AML-193 (cell line): ENCODE data around the gene TBC1D2.
"Not testable (repeated sequence)": the region's sequence is repeated elsewhere in the genome, so short reads cannot be mapped to it uniquely, and the experiment has no call there.

Experiments used
- DNase-seq, 2 experiments: peaks; one replicate each; lab custom pipeline; 2025; lab: John Stamatoyannopoulos, UW

TBC1D2 gene

DNA sequence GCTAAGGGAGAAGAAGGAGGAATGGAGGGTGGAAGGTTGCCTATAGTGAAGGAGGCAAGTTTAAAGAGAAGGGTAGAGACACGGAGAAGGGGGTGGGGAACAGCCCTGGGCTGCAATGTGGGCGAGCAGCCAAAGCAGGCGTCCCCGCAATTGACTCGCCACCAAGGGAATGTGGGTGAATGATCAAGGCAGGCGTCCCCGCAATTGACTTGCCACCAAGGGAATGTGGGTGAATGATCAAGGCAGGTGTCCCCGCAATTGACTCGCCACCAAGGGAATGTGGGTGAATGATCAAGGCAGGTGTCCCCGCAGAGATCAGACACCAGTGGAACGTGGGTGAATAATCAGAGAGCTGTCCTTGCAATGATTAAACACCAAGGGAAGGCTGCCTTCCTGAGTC lies 14.8 kb upstream of the TBC1D2 start:
- not testable (repeated sequence) for DNase-seq

- DNase-seq, result not testable (repeated sequence)
These were observed 14.2 kb upstream of the TBC1D2 start for GRCh38 chr9:98269652-98270051.

GRCh38 chr9:98267556-98267955 lies 12.1 kb upstream of the TBC1D2 start:
- not testable (repeated sequence) for DNase-seq

DNA sequence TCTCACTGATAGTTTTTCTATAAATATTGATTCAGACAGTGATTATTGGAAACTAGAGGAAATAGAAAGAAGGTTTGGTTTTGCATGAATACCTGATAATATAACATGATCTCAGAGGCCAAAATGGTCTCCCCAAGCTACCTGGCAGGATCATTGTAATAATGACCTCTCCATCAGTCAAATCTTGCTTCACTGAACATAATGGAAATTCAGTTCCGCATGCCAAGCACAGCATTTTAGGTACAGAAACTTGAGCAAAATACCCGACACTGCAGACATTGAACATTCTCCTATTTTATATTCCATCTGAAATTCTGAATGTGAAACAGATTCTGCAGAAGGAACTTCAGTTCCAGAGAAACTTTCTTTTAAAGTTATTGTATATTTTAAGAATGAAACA lies 9.1 kb upstream of the TBC1D2 start:
- no peak for DNase-seq

DNA sequence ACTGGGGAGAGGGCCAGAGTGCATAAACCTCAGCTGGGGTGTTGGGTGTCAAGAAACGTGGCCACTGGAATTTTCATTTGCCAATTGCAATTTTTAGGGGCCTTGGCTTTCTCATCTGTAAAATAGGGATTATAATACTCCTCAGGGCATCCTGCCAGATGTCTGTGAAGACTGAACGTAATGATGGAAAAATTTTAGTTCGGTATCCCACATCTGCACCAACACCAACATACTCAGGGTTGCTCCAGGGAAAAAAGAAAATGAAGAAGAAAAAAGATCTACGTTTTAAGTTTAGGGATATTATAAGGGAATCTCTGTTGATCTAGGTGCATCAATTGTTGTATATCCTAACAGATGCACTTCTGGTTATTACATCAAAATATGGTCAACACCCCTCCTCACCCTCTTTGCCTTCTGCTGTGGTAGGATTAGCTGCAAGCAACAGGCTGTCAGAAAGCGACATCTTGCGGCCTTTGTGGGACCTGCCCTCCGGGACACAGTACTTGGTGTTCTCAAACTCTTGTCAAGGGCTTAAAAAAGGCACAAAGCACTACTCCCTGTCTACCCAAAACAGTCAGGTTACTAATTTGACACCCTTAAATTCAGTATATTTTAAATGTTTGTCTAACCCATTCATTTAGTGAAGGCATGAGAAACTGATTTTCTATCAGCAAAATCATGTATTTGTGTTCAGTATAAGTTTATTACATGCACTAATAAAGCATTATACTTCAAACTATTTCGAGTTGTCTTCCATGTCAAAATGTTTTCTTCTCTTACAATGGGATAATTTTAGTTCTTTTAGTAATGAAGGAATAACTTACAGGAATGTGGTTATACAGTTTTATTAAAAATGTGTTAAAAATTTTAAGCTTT lies 8.3 kb upstream of the TBC1D2 start:
- peak; percentile 70 to 79 for DNase-seq

DNA sequence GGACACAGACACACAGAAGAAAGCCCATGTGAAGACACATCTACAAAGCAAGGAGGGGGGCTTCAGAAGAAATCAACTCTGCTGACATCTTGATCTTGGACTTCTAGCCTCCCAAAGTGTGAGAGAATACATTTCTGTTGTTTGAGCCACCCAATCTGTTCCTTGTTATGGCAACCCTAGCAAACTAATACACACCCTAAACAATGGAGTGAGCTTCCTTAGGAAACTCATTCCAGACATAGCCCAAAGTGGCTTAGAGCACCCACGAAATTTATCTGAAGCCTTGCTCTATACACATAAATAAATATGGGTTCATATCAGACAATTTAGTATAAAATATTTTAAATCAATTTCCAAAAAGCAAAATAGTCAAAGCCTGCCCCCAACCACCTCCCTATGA lies 7.6 kb upstream of the TBC1D2 start:
- no peak for DNase-seq

GRCh38 chr9:98262056-98262455 lies 6.6 kb upstream of the TBC1D2 start:
- no peak for DNase-seq

DNA sequence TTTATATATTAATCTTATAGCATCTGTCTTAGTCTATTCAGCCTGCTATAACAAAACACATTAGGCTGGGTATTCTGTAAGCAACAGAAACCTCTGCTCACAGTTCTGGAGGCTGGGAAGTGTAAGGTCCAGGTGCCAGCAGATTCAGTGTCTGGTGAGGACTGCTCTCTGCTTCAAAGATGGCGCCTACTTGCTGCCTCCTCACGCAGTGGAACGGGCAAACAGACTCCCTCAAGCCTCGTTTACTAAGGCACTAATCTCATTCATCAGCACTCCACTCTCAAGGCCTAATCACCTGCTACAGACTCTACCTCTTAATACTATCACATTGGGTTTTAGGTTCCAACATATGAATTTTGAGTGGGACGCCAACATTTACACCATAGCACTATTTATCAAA lies 5.2 kb upstream of the TBC1D2 start:
- no peak for DNase-seq

- DNase-seq, result no peak
These were observed 4.3 kb upstream of the TBC1D2 start for GRCh38 chr9:98259791-98260190.

GRCh38 chr9:98256756-98257155 lies 1.3 kb upstream of the TBC1D2 start:
- peak; percentile 16 to 31 for DNase-seq

- no peak for DNase-seq
These were observed 330 bp downstream of the TBC1D2 start for GRCh38 chr9:98255061-98255577.

DNA sequence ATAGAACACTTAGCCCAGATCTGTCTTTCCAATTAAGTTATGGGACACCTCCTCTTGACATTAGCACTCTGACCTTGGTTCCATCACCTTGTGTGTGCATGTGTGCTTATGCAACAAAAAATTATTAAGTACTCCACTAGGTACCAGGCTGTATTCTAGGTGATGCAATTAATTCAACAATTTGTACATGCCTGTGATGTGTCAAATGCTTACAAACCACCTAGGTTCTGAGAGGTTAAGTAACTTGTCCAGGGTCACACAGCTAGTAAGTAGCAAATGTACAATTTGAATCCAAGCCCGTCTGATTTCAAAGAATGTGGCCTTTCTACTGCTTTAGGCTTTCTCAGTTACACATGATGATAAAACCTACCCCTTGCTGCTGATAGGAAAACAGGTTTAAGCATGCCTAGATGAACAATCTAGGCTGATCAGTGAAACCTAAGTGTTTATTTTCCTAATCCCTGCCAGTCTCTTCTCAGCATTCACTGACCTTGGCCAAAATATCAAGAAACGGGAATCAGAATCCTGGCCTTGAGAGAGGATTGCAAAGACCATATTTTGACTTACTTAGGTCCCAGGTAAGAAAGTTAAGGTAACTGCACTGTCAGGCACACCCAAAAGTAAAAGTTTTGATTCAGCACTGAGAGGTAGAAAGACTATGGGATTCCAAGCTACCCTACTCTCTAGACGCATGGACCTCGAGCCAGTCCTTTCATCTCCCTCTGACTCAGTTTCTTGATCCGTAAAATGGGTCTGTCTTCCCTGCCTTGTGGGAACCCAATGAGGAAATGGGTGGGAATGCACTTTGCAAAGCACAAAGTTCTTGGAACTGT lies 1.0 kb downstream of the TBC1D2 start:
- no peak for DNase-seq

GRCh38 chr9:98253565-98253964 lies 1.9 kb downstream of the TBC1D2 start:
- DNase-seq, result no peak

DNA sequence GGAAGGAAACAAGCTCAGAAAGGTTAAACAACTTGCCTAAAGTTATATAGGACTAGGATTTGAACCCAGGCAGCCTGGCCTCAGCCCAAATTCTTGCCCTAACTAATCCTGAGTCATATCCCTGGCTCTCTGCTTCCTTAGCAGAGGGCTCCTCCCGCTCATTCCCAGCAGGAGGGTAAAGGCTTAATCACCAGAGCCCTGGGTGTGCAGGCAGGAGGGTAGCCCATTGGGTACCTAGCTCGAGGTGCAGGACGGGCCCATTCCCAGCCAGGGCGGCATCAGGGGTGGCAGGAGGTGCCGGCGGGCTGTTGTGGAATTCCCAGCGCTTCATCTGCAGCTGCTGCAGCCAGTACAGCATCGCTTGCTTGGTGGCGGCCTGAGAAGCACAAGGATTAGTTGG lies 3.9 kb downstream of the TBC1D2 start:
- no peak for DNase-seq

GRCh38 chr9:98249771-98250170 lies 5.7 kb downstream of the TBC1D2 start:
- no peak for DNase-seq

GRCh38 chr9:98248737-98249474 lies 6.5 kb downstream of the TBC1D2 start:
- DNase-seq, result peak; percentile 87 to 88

DNA sequence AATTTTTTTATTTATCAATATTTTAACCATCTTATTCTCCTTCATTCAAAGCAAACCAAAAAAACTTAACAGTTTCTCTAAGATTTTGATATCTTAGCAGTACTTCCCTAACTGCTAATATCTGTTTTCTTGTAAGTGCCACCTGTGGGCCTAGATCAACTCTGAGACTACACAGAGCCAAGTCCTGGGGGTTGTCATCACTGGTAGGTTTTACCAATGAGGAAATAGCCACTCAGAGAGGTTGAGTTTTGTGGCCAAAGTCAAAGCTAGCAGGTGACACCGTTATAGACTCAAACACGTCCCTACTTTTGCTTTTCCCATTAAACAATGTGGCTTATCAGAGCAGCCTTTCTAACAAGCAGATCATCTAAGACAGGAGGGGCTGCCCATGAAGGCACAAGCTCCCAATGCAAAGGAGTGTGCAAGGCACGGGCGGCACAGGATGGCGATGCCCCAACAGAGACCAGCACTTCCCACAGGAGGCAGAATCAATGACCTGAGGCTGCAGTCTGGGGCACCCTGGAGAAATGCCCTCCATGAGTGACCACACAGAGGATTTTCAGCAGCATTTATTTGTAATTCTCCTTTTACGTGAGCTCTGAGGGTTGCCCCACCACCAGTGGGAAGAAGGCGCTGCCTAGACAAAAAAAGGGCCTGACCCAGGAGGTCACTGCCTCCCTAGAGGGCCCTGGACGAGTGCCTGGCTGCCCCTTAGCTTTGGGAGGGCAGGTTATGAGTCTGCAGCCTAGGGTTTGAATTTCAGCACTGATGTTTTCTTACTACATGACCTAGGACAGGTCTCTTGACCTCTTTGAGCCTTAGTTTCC lies 7.4 kb downstream of the TBC1D2 start:
- DNase-seq, result no peak

DNA sequence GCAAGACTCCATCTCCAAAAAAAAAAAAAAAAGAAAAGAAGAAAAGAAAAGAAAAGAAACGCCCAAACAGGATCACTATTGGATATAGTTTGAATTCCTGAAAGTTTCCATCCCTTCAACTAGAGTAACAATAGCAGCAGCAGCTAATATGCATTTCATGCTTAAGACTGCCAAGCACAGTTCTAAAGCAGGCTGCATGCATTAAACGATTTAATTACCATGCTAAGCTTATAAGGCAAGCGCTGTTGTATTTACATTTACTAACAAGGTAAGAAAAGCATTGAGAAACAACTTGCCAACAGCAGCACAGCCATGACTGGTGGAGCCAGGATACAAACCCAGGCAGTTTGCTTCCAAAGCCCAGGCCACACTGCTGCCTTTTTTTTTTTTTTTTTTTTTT lies 13.0 kb downstream of the TBC1D2 start:
- DNase-seq, result no peak

GRCh38 chr9:98241357-98242300 lies 13.8 kb downstream of the TBC1D2 start:
- peak; percentile 69 to 73 for DNase-seq

- peak; percentile 37 to 49 for DNase-seq
These were observed 15.0 kb downstream of the TBC1D2 start for GRCh38 chr9:98240475-98240874.
